Epithelial cell of prostate (primary cell): ENCODE results near the gene AVPI1.
"Not testable (repeated sequence)": the region's sequence is repeated elsewhere in the genome, so short reads cannot be mapped to it uniquely, and the experiment has no call there.

Experiments
- DNase-seq: peaks from one replicate; pipeline ENCODE4 v3.0.0-alpha.2; 2011; ENCODE audit warnings: low read depth, low spot score
- H3K27ac ChIP-seq: fragments of 450-650 bp; 2 replicates; pipeline ENCODE4 v1.5.1; 2017; ENCODE audit warnings: mild to moderate bottlenecking

The AVPI1 gene

GRCh38 chr10:97644936-97645335, 42.1 kb downstream of the AVPI1 start:
- peak overlapping the region; percentile 5 for H3K27ac ChIP-seq
- no peak for DNase-seq

- no peak for DNase-seq
- peak overlapping the region; percentile 9 for H3K27ac ChIP-seq
Observed at GRCh38 chr10:97643441-97643985, 43.5 kb downstream of the AVPI1 start.

GRCh38 chr10:97642471-97643159, 44.4 kb downstream of the AVPI1 start:
- DNase-seq, result not testable (repeated sequence)
- peak overlapping the region; percentile 74 for H3K27ac ChIP-seq

GRCh38 chr10:97640868-97641811, 45.9 kb downstream of the AVPI1 start:
- DNase-seq, result no peak
- H3K27ac ChIP-seq, result peak overlapping the region; percentile 74

GRCh38 chr10:97640174-97640867, 46.7 kb downstream of the AVPI1 start, which contains the start of gene PI4K2A:
TSS of gene PI4K2A (plus strand) at chr10:97640671. CDS start at chr10:97640743, 72 bp downstream.
- H3K27ac ChIP-seq, result peak within 1 kb of the TSS; percentile 74
- DNase-seq, result peak; percentile 95

- H3K27ac ChIP-seq, DNase-seq: not testable (repeated sequence)
Observed at GRCh38 chr10:97639090-97639489, 48.0 kb downstream of the AVPI1 start.

- no peak for DNase-seq
- no peak overlapping the region for H3K27ac ChIP-seq
Observed at GRCh38 chr10:97635577-97635976, 51.5 kb downstream of the AVPI1 start.

GRCh38 chr10:97633921-97634320, 53.1 kb downstream of the AVPI1 start:
- no peak for DNase-seq
- peak overlapping the region; percentile 24 for H3K27ac ChIP-seq

- DNase-seq, result peak; percentile 43
- peak within 1 kb of the TSS; percentile 24 for H3K27ac ChIP-seq
Observed at GRCh38 chr10:97632949-97633884, 53.8 kb downstream of the AVPI1 start, which contains the start of gene MORN4. TSS of gene MORN4 (minus strand) at chr10:97633500. CDS start at chr10:97619653, 13,847 bp downstream.

- H3K27ac ChIP-seq, result no peak overlapping the region
- DNase-seq, result no peak
Observed at GRCh38 chr10:97631098-97631497, 55.9 kb downstream of the AVPI1 start.

GRCh38 chr10:97629289-97629688, 57.8 kb downstream of the AVPI1 start:
- DNase-seq, result no peak
- H3K27ac ChIP-seq, result no peak overlapping the region

GRCh38 chr10:97628228-97628627, 58.8 kb downstream of the AVPI1 start:
- H3K27ac ChIP-seq, result no peak overlapping the region
- DNase-seq, result no peak

GRCh38 chr10:97627731-97628130, 59.3 kb downstream of the AVPI1 start:
- no peak overlapping the region for H3K27ac ChIP-seq
- no peak for DNase-seq
